GM21529 (cell line): Measurements from ENCODE around the gene SYNGR3.
A peak's percentile ranks its signal among the peaks of the same experiment; 100 is the strongest.
"Not testable (repeated sequence)": the region's sequence is repeated elsewhere in the genome, so short reads cannot be mapped to it uniquely, and the experiment has no call there.

Source experiments
- ATAC-seq: cut with Tn5 transposase; IDR thresholded peaks from one replicate; pipeline ENCODE4 v1.9.1; 2021; ENCODE audit not compliant: unreplicated experiment

Gene SYNGR3

DNA sequence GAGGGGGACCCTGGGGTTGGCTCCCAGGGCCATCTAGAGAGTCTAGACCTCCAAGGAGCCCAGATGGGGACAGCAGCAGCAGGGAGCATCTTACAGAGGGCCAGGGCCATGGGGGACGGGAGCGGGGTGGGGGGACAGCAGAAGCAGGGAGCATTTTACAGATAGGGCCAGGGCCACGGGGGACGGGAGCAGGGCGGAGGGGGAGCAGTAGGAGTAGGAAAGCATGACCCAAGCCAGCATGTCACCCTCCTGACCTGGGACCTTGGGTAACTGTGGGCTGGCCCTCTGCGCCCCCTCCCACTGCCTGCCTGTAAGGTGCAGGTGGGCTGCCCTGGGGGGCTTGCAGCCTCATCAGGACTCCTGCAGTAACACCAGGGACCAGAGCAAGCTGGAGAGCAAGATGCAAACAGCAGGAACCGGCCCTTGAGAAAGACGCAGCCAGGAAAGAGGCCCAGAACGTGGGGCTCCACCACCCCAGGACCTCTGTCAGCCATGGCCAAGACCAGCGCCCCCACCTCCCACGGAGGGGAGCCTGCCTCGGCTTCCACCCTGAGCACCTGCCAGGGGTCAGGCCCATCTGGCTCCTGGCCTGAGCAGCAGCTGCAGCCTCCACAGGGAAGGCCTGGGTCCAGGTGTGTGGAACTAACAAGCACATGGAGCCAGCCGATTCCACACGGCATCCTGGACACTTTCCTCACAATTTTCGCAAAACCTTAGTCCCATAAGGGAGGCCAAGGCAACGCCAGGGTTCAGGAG, 17.5 kb downstream of the SYNGR3 start:
- ATAC-seq, result no peak

- ATAC-seq, result no peak
Observed at GRCh38 chr16:2008009-2008526, 18.3 kb downstream of the SYNGR3 start.

DNA sequence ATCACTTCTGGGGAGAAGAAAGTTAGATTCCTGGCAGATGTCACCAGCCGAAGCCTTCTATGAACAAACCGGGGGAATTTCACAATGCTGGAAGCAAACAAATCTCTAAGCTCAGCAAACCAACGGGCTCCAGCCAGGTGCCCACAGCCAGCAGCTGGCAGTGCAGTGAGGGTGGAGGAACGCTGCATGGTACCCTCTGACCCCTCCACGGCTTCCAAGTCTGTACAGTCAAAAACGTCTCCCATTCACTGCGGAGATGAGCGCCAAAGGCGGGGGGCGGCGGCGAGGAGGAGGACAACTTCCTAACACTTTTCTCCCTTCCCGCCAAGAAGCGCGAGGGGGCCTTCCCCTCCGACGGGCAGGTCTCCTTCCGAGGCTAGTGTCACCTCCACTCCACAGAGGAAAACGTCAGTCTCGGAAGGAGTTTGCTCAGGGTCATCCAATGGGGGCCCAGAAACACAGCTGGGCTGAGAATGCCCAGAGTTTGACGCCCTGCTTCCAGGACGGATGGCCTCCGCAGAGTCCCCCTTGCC, 18.9 kb downstream of the SYNGR3 start:
- ATAC-seq, result no peak

- peak; percentile 36 for ATAC-seq
Observed at GRCh38 chr16:2009164-2009711, 19.5 kb downstream of the SYNGR3 start.

GRCh38 chr16:2009791-2010510, 20.2 kb downstream of the SYNGR3 start, which contains the start of gene ZNF598:
TSS of gene ZNF598 (minus strand) at chr16:2009821.
- ATAC-seq, result peak; percentile 79

GRCh38 chr16:2011726-2012125, 22.0 kb downstream of the SYNGR3 start:
- ATAC-seq, result not testable (repeated sequence)

GRCh38 chr16:2013527-2013926, 23.8 kb downstream of the SYNGR3 start:
- ATAC-seq, result no peak

DNA sequence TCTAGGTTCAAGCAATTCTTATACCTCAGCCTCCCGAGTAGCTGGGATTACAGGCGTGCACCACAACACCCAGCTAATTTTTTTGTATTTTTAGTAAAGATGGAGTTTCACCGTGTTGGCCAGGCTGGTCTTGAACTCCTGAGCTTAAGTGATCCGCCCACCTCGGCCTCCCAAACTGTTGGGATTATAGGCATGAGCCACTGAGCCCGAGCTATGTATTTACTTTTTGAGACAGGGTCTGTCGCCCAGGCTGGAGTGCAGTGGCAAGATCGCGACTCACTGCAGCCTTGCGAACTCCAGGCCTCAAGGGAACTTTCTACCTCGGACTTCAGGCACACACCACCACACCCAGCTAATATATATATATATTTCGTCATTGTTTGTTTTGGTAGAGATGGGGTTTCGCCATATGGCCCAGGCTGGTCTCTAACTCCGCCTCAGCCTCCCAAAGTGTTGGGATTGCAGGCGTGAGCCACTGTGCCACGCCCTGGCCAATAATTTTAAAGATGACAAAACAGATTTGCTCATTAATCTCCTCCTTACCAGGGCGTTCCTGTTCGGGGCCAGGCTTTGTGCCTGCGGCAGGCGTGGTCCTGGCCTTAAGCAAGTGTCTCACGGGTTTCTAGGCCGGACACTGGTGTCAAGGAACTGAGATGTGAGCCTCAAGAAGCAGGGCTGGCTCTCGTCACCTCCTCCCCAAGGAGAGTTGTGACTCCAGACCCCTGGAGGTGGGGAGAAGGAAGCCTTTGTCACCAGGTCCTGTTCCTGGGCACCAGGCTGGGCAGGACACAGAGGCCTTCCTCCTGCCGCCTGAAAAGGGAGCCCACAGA, 25.6 kb downstream of the SYNGR3 start:
- ATAC-seq, result no peak

- no peak for ATAC-seq
Observed at GRCh38 chr16:2015947-2016208, 26.1 kb downstream of the SYNGR3 start.

DNA sequence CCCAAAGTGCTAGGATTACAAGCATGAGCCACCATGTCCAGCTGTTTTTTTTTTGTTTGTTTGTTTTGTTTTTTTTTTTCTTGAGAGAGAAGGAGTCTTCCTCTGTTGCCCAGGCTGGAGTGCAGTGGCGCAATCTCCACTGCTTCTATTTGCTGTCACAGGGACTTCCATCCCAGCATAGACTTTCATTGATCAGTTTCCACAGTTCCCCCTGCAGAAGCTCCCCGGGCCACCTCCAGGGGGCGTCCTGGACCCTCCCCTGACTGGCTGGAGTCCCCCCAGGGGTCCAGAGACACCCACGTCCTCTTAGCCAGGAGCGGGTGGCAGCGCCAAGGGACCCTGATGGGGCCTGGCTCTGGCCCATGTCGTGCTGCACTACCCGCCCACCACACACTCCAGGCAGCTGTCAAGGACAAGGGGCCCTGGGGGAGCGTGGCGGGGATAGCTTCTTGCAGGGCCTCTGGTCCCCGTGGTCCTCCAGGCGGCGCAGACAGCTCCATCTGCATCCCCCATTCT, 26.7 kb downstream of the SYNGR3 start:
- no peak for ATAC-seq

DNA sequence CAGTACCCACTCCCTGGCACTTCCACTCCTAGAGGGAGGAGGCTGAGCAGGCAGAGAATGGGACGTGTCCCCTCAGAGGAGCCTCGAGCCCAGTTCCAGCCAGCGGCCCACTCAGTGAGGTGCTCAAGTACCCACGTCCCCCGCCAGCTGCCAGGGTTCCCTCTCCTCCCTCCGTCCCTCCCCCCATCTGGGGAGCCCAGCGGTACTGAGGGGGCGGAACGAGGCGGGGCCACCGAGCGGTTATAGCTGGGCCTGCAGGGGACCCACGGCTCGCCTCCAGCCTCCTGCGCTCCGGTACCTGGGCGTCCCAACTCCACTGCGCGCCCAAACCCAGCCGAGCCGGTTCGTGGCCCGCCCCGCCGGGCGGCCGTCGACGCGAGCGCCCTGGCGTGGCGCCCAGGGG, 29.7 kb downstream of the SYNGR3 start, which contains the start of gene NPW:
NPW (plus strand) TSS at position 268 of the 403 bp plus-strand sequence.
- ATAC-seq, result no peak

DNA sequence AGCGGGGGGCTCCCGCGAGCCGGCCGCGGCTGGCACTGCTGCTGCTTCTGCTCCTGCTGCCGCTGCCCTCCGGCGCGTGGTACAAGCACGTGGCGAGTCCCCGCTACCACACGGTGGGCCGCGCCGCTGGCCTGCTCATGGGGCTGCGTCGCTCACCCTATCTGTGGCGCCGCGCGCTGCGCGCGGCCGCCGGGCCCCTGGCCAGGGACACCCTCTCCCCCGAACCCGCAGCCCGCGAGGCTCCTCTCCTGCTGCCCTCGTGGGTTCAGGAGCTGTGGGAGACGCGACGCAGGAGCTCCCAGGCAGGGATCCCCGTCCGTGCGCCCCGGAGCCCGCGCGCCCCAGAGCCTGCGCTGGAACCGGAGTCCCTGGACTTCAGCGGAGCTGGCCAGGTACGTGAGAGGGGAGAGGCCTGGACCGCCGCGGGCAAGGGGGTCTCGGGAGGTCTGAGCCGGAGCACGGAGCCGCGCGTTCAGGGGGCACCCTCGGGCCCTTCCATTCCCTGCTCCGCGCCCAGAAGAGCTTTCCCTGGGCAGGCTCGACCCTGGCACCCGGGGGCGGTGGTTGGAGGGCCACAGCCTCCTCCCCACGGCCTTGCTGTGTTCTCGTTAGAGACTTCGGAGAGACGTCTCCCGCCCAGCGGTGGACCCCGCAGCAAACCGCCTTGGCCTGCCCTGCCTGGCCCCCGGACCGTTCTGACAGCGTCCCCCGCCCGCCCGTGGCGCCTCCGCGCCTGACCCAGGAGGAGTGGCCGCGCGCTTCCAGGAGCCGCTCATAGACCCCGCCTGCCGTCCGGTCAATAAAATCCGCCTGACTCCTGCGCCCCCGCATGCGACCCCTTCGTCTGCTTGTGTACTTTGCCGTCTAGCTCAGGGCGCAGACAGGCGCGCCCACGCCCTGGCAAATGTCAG, 30.4 kb downstream of the SYNGR3 start:
- no peak for ATAC-seq

DNA sequence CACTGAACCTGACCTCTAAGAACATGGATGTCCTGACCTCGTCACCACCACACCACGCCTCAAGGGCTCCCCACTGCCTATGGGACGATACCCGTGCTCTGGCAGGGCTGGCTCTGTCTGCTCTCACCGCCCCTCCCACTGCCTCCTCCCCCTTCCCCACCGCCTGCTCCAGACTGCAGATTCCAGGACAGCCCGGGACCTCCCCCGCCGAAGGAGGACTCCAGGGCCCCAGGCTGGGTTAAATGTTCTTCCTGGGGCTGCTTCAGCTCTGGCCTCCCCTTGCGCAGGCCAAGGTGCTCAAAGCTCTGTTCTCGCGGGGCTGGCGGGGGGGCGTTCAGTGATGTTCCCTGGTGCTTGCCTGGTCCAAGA, 32.9 kb downstream of the SYNGR3 start:
- ATAC-seq, result peak; percentile 21

DNA sequence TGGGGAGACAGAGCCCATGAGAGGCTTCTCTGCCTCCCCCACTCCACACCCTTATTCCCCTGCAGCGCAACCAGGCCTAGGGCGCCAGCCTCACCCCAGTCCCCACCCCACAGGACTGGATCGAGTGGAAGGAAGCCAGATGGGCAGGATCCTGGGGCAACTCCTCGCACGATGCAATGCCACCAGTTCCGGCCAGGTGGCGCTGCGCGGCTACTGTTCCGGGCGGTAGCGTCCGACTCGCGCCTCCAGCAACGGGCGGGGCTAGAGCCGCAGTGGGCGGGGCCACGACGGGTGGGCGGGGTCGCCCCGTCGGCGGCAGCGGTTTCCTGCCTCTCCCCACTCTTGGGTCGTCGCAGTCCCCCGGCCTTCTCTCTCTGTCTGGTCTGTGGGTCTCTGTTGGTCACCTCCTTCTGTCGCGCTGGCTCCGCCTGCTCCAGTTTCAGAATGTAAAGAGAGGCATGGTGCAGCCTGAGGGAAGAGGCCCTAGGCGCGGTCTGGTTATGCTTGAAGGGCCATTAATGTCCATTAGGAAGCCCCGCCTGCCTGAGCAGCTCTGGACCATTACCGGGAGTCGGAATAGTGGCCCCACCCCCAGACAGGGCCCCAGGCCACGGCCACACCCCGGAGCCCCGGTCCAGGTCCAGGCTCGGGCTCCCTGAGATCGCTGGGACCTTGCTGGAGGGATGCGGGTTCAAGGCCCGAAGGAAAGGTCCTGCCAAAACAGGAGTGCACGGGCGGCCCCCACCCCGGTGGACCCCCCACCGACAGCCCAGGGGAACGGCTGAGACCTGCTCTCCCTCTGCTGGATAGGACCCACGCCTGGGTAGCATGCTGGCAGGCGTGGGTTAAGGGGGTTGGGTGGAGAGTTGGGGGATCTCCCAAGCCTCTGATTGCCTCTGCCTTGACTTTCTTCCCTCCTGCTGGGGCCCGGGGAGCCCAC, 33.6 kb downstream of the SYNGR3 start:
- peak; percentile 79 for ATAC-seq

- no peak for ATAC-seq
Observed at GRCh38 chr16:2024032-2024420, 34.3 kb downstream of the SYNGR3 start.

DNA sequence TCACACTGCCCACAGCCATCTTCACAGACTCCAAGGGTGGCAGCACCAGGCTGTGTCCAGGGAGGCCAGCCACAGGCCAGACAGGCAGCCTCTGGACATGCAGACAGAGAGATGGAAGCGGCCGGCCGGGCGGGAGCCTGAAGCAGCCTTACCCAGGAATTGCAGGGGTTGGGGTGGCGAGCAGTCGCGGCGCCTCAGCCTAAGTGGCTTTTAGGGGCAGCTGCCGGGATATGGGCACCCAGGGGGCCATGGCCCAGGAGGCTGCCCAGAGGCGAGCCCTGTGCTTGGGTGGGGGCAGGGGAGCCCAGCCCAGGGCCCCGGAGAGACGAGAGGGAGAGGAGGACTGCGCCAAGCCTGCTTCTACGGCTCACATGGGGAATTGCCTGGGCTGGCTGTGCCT, 35.5 kb downstream of the SYNGR3 start:
- ATAC-seq, result no peak

- ATAC-seq, result no peak
Observed at GRCh38 chr16:2025878-2026460, 36.2 kb downstream of the SYNGR3 start.

DNA sequence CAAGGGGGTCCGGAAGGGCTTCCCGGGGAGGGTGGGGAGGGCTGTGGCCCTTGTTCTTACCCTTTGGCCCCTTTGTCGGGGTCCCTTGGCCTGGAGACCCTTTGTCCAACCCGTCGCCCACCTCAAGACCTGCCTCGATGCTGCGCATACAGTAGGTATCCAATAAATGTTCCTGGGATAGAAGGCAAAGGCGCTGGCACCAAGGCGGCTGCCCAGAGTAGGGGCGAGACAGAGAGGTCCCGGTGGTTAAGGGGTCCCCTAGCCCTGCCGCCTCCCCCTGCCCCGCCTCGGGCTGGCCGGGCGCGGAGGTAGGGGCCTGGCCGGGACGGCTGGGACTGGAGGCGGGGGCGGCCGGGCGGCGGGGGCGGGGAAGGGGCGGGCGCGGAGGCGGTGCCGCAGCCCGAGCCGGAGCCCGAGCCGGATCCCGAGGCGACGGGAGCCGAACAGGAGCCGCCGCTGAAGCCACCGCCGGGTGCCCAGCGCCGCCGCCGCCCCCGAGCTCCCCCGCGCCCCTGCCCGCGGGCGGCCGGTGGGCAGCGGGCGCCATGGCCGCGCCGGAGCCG, 36.8 kb downstream of the SYNGR3 start, which contains the start of gene NHERF2:
NHERF2 (plus strand) TSS at position 442 of the 563 bp plus-strand sequence; CDS start at position 546, 104 bp downstream.
- no peak for ATAC-seq
